GM18870 (cell line): ENCODE results near the gene PIK3R6.
"Not testable (repeated sequence)": the region's sequence is repeated elsewhere in the genome, so short reads cannot be mapped to it uniquely, and the experiment has no call there.

ENCODE experiments used
- ATAC-seq: cut with Tn5 transposase; IDR thresholded peaks from one replicate; pipeline ENCODE4 v1.9.1; 2021; ENCODE audit warnings: moderate library complexity; ENCODE audit not compliant: unreplicated experiment

PIK3R6 gene

GRCh38 chr17:8894202-8894671 is 26.8 kb upstream of the PIK3R6 start:
- ATAC-seq = no peak

GRCh38 chr17:8893621-8894201 is 26.2 kb upstream of the PIK3R6 start:
- ATAC-seq = no peak

DNA sequence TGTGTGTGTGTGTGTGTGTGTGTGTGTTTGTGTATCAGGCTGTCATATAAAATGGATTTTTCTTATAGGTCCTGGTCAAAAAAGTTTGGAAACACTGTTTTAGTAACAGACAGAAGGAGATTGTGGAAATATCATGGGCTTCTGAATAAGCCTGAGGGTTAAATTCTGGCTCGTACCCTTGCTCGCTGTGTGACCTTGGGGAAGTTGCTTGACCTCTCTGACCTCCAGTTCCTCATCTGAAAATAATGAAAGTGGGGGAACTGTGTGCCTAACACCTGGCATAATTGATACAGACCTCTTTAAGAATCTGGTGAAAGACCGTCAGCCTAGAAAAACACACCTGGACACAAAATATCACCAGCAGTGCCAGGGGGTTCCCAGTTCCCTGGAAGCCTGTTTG is 25.6 kb upstream of the PIK3R6 start:
- ATAC-seq = no peak

DNA sequence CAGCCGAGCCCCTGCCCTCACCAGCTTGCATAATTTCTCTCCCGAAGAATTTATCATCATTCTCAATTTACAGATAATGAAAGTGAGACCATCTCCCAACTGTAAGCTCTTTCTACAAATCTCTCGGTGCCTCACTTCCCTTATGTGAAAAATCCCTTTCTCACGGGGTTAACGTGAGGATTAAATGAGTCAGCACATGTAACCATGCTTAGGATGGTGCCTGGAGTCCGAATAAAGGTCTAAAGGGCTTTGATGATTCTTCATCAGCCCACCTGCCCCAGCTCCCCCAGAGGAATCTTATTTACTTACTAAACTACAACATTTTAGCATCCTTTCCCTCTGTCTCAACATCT is 24.8 kb upstream of the PIK3R6 start:
- ATAC-seq = no peak

GRCh38 chr17:8890671-8891070 is 23.2 kb upstream of the PIK3R6 start:
- no peak for ATAC-seq

- no peak for ATAC-seq
Measured at GRCh38 chr17:8889458-8890210, 22.2 kb upstream of the PIK3R6 start.

DNA sequence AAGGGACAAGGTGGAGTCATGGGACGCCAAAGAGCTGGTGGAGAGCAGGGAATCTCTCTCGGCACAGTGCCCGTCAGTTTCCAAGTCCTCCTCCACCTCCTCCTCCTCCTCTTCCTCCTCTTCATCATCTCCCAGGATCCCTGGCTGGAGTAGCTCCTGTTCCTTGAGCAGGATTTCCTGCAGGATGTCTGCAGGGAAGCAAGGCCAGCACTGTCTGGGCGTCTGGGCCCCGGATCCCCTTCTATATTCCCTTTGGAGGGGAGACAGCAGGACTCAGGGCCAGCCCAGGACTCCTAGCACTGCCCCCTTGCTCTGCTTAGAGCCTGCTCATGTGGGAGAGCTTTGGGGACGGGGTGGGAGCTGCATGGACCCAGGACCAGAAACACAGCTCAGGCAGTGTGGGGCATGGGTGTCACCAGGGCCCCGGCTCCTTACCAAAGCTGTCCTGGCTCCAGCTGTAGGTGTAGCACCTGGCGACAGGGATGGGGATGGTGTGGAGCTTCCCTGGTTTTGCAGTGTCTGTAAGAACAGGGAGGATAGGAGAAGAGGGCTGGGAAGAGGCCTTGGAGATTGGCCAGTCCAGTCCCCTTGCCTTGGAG is 21.3 kb upstream of the PIK3R6 start:
- no peak for ATAC-seq

- ATAC-seq = no peak
Measured at GRCh38 chr17:8887834-8888703, 20.6 kb upstream of the PIK3R6 start.

DNA sequence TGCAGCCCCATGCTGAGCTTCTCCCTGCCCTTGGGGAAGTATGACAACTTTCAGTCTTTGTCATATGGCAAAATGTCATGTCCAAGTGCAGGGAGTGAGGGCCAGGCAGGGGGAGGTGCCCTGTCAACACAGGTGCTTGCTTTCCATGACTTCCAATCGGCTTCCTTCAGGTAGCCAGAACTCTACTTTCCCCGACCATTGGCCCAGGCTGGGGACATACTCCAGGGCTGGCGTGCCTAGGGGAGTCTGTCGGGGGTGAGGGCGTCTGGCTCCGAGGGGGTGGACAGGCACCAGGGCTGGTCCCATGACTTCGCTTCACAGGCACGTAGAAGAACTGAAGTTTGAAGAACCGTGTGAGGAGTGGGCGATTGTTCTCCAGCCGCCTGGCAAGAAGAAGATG is 19.8 kb upstream of the PIK3R6 start:
- ATAC-seq = no peak

GRCh38 chr17:8885967-8886684 is 18.7 kb upstream of the PIK3R6 start:
- ATAC-seq = no peak

GRCh38 chr17:8885163-8885966 is 17.9 kb upstream of the PIK3R6 start:
- ATAC-seq = not testable (repeated sequence)

- no peak for ATAC-seq
Measured at GRCh38 chr17:8884336-8884990, 17.0 kb upstream of the PIK3R6 start.

- ATAC-seq = no peak
Measured at GRCh38 chr17:8883353-8883752, 15.9 kb upstream of the PIK3R6 start.

- ATAC-seq = no peak
Measured at GRCh38 chr17:8881606-8882005, 14.1 kb upstream of the PIK3R6 start.

DNA sequence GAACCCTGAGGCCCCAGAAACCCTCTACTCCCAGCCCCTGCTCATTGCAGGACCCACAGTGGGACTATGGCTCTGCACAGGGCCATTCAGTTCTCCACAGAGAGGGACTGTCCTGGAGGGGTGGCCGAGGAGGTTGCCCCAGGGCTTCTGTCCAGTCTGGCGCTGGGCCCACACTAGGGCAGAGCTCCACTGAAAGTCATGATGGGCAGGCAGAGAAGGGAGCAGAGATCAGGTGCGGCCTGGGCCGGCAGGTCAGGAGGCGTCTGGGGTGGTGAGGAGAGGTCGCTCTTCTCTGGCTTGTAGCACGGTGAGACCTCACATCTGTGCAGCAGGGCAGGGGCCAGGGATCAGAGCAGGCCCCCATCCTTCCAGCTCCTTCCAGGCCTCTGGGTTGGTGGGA is 13.0 kb upstream of the PIK3R6 start:
- ATAC-seq = no peak

GRCh38 chr17:8879410-8879809 is 11.9 kb upstream of the PIK3R6 start:
- ATAC-seq = no peak

DNA sequence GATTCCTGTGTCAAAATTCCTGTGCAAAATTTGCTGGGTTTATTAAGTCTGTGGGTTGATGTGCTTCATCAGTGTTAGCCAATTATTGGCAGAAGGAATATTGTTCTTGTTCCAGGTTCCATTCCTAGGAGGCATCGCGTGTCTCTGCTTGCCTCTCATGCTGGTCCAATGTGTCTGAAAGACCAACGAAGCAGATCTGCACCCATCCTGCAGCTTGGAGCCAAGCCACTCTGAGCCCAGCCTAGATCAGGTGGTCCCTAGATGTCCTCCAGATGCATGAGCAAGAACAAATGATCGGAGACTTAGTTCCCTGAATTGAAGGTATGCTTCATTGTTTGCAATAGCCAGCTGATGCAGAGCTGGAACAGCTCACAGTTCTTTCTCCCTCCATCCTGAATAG is 10.5 kb upstream of the PIK3R6 start:
- ATAC-seq = no peak

- ATAC-seq = no peak
Measured at GRCh38 chr17:8875957-8876356, 8.5 kb upstream of the PIK3R6 start.

DNA sequence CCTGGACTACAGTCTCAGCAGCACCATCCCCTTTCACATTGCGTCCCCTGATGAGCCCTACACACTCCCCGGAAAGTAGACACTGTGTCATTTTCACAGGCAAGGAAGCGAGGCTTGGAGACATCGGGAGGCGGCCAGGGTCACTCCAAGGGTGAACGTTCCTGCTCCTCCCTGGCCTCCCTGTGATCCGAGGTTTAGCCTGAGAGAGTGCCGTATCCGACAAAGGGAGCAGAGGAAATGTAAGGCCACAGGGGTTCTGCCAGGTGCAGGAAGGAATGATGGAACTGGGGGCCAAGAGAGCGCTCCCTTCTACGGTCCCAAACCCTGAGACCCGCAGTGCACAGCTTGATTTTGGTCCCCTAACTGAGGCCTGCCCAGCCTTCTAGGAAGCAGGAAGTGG is 8.0 kb upstream of the PIK3R6 start:
- ATAC-seq = no peak
